K562 treated with DMSO at 1 percent for 48 hours (cell line): Measurements from ENCODE around the gene CTAGE1. TPM values are rescaled to one million over a fixed set of nuclear protein-coding genes. Genes with fewer than 3 reads are reported as not detected.

ENCODE experiments used
- total RNA-seq: library from RNA; unstranded; fragments of 300-600 nt; gene quantifications from 2 replicates; pipeline ENCODE4 v1.2.3, GENCODE V29; 2022; ENCODE audit warnings: low replicate concordance; ENCODE audit errors: extremely low read depth

Gene CTAGE1, protein sequence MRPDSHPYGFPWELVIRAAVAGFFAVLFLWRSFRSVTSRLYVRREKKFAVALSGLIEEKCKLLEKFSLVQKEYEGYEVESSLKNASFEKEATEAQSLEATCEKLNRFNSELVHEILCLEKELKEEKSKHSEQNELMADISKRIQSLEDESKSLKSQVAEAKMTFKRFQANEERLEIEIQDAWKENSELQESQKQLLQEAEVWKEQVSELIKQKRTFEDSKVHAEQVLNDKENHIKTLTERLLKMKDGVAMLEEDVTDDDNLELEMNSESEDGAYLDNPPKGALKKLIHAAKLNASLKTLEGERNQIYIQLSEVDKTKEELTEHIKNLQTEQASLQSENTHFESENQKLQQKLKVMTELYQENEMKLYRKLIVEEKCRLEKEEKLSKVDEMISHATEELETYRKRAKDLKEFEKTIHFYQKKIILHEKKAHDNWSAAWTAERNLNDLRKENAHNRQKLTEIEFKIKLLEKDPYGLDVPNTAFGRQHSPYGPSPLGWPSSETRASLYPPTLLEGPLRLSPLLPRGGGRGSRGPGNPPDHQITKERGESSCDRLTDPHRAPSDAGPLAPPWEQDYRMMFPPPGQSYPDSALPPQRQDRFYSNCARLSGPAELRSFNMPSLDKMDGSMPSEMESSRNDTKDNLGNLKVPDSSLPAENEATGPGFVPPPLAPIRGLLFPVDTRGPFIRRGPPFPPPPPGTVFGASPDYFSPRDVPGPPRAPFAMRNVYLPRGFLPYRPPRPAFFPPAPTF
- not detected in 2 replicates for total RNA-seq

DNA sequence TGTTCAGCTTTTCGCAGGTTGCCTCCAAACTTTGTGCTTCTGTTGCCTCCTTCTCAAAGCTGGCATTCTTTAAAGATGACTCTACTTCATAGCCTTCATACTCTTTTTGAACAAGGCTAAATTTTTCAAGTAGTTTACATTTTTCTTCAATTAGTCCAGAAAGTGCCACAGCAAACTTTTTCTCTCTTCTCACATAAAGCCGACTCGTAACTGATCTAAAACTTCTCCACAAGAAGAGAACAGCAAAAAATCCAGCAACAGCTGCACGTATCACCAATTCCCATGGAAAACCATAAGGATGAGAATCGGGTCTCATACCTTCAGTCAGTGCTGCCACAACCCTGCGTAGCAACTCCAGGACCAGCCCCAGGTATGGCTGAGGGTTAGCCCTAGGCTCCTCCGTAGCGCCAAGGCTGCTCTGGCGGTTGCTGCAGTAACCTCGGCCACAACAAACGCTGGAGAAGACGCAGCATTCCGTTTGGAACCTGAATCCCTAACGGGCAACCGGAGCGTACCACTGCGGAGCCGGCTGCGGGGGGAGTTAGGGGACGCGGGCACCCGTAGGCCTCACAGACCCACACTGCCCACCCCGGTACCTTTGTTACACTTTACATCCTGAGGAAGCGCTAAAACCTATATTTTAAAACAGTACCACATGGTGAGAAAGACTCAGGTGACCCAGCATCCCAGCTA, at the start of gene CTAGE1:
CTAGE1 (minus strand) TSS at position 420 of the 693 bp plus-strand sequence; CDS start at position 316, 104 bp downstream.

Other genes starting within 250 kb of the CTAGE1 start
- not detected in 2 replicates for gene GATA6, start 248.3 kb downstream of the CTAGE1 start, total RNA-seq